OCI-LY7 (cell line): ENCODE results near the gene FIBP. TPM values are rescaled to one million over a fixed set of nuclear protein-coding genes. Genes with fewer than 3 reads are reported as not detected.

Experiments used
- BruUV-seq: library from RNA; stranded (reverse); fragments of 400-500 nt; replicated peaks from 2 replicates; lab custom pipeline; 2021; lab: Mats Ljungman, UMichigan
- CTCF ChIA-PET: fragments of 300-600 bp; sonication (Branson Sonifier 250); formaldehyde crosslinking; loops from one replicate; lab custom pipeline; 2022; ENCODE audit warnings: antibody characterized with exemption; ENCODE audit not compliant: unreplicated experiment; lab: Charles Lee
- POLR2A ChIA-PET: fragments of 300-600 bp; sonication (Branson Sonifier 250); formaldehyde crosslinking; loops from one replicate; lab custom pipeline; 2022; ENCODE audit warnings: antibody characterized with exemption; lab: Charles Lee
- DNase-seq: peaks from one replicate; pipeline ENCODE4 v3.0.0-alpha.2; 2015; ENCODE audit warnings: low spot score
- H2AFZ ChIP-seq: fragments of 200-600 bp; sonication (generic), shearing (Covaris generic); 2 replicates; pipeline ENCODE4 v1.6.1; 2014; ENCODE audit warnings: mild to moderate bottlenecking, antibody characterized with exemption, low read length, moderate library complexity
- H3K27ac ChIP-seq: fragments of 200-600 bp; sonication (generic); 2 replicates; pipeline ENCODE4 v1.5.1; 2014; ENCODE audit warnings: mixed run types, low read depth, mild to moderate bottlenecking, moderate library complexity, low read length, inconsistent platforms; ENCODE audit not compliant: poor library complexity, severe bottlenecking
- H3K36me3 ChIP-seq: fragments of 200-600 bp; sonication (generic); 2 replicates; pipeline ENCODE4 v1.6.1; 2014; ENCODE audit warnings: mild to moderate bottlenecking, antibody characterized with exemption, low read length, moderate library complexity, mixed read lengths; ENCODE audit not compliant: insufficient read depth
- H3K4me1 ChIP-seq: fragments of 200-600 bp; sonication (generic); 2 replicates; pipeline ENCODE4 v1.5.1; 2014; ENCODE audit warnings: mild to moderate bottlenecking, low read length; ENCODE audit not compliant: insufficient read depth, poor library complexity, severe bottlenecking
- H3K4me2 ChIP-seq: fragments of 200-600 bp; sonication (generic); 2 replicates; pipeline ENCODE4 v1.6.1; 2014; ENCODE audit warnings: mild to moderate bottlenecking, low read length
- H3K4me3 ChIP-seq: fragments of 200-600 bp; sonication (generic); 2 replicates; pipeline ENCODE4 v1.5.1; 2014; ENCODE audit warnings: mild to moderate bottlenecking, low read depth, low read length; ENCODE audit not compliant: poor library complexity, severe bottlenecking
- H3K79me2 ChIP-seq: fragments of 200-600 bp; sonication (generic); 2 replicates; pipeline ENCODE4 v1.6.1; 2016; ENCODE audit warnings: low read depth, mild to moderate bottlenecking, low read length, moderate library complexity, mixed read lengths; ENCODE audit not compliant: insufficient read depth
- H3K9me2 ChIP-seq: fragments of 200-600 bp; sonication (generic); 2 replicates; pipeline ENCODE4 v1.6.1; 2016; ENCODE audit warnings: mild to moderate bottlenecking, low read length, mixed read lengths; ENCODE audit not compliant: insufficient read depth
- H3K9me3 ChIP-seq: fragments of 200-600 bp; sonication (generic); 2 replicates; pipeline ENCODE4 v1.6.1; 2014; ENCODE audit warnings: mild to moderate bottlenecking, mixed run types, low read length, mixed read lengths
- H4K20me1 ChIP-seq: fragments of 200-600 bp; sonication (generic); 2 replicates; pipeline ENCODE4 v1.6.1; 2014; ENCODE audit warnings: mild to moderate bottlenecking, antibody characterized with exemption, low read length, moderate library complexity, mixed read lengths; ENCODE audit not compliant: insufficient read depth
- EZH2phosphoT487 ChIP-seq: fragments of 200-600 bp; sonication (generic); IDR thresholded peaks from 2 replicates; pipeline ENCODE4 v1.6.1; 2018; ENCODE audit warnings: low read depth, borderline replicate concordance, mild to moderate bottlenecking, mixed run types, antibody characterized with exemption, low read length, moderate library complexity, mixed read lengths
- intact Hi-C: fragments of 100-400 bp; cut with micrococcal nuclease; formaldehyde crosslinking; loops from one replicate; pipeline ENCODE4 v1.10.0; 2022; ENCODE audit not compliant: unreplicated experiment
- total RNA-seq, 2 experiments: library from RNA; depleted of rRNA in 1 of 2; stranded (reverse); fragments of >200 nt in 1 of 2; shearing (Covaris generic) in 1 of 2; gene quantifications; 2 replicates each; pipeline ENCODE4 v1.2.3, GENCODE V29; 2014 to 2022
- TF ChIP-seq, protein P1 (sequence below): fragments of 200-600 bp; sonication (generic); conservative IDR thresholded peaks from 2 replicates; pipeline ENCODE4 v1.5.1; 2014; ENCODE audit warnings: mild to moderate bottlenecking, antibody characterized with exemption, low read length, moderate library complexity, mixed read lengths

FIBP gene
- total RNA-seq, 2 experiments from 2014 or later: 97.3 to 184 TPM

DNA sequence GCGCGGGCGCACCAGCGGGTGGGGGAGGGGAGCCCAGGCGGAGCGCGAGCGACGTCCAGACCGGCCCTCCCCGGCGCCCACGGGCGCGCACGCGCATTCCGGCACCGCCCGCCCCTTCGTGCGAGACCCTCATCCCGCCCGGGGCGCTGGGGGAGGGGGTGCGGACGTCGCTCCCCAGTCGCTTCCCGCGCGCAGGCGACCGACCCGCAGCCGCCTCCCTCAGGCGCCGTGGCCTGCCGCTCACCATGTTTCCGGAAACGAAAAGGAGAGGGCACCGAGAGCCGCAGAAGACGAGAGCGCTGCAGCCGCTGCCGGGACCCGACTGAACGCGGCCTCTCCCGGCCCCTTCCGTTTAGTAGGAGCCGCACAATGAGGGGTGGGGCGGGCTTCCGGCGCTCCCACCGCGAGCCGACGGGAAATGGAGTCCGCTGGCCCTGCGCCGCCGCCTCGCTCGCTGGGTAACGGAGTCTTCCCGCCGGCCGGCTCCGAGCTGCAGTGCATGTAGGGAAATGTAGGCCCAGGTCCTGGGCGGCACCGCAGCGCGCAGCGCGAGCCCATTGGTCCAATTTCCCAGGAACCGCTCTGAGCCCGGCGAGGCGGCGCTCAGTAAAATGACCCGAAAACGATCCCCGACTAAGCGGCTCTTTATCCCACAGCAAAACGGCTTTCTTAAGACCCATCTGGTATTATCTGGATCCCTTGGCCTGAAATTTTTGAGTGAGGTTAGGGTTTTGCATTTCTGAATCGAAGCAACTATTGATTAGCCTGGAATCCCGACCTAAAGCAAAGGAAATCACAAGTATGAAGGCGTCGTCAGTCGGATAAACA lies 30.2 kb downstream of the FIBP start, which contains the start of gene CFL1:
Gene CFL1 (minus strand): TSS at position 328 of the 828 bp plus-strand sequence. CDS start 81 bp downstream, at position 247.
- Histone ChIP-seq H3K9me3 (no peaks in the 10 kb centered on the region), H2AFZ (peak within 1 kb of the TSS; percentile 73), H4K20me1 (peaks cover 20% of the 10 kb centered on the region), H3K27ac (peak within 1 kb of the TSS; percentile 93), H3K4me2 (peak within 1 kb of the TSS; percentile 94), H3K4me3 (peak within 1 kb of the TSS; percentile 99), H3K79me2 (peaks cover 50% of the 10 kb centered on the region), H3K36me3 (peaks cover 61% of the 10 kb centered on the region), H3K9me2 (no peaks in the 10 kb centered on the region), H3K4me1 (peaks cover 31% of the 10 kb centered on the region)
- intact Hi-C loops: loop anchor here (1.0 to 5.0 kb wide), 5 partner anchors 61 to 409 kb away; partner anchors contain the start of genes C11orf68, DRAP1, KAT5 and PCNX3
- ChIA-PET POLR2A (interaction anchor here (0.6 to 3.9 kb wide), 8 partner anchors 10 to 397 kb away, joined by 3 to 59 read pairs (median 4); partner anchors contain the start of genes CCDC85B and FIBP), CTCF (interaction anchor here (1.0 kb wide), 1 partner anchor 30 kb away, joined by 24 read pairs; the partner anchor contains the start of gene FIBP)
- no peak for TF ChIP-seq EZH2phosphoT487
- TF ChIP-seq, protein P1, sequence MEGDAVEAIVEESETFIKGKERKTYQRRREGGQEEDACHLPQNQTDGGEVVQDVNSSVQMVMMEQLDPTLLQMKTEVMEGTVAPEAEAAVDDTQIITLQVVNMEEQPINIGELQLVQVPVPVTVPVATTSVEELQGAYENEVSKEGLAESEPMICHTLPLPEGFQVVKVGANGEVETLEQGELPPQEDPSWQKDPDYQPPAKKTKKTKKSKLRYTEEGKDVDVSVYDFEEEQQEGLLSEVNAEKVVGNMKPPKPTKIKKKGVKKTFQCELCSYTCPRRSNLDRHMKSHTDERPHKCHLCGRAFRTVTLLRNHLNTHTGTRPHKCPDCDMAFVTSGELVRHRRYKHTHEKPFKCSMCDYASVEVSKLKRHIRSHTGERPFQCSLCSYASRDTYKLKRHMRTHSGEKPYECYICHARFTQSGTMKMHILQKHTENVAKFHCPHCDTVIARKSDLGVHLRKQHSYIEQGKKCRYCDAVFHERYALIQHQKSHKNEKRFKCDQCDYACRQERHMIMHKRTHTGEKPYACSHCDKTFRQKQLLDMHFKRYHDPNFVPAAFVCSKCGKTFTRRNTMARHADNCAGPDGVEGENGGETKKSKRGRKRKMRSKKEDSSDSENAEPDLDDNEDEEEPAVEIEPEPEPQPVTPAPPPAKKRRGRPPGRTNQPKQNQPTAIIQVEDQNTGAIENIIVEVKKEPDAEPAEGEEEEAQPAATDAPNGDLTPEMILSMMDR: no peak
- peak; percentile 98 for DNase-seq
- no TSS peak for BruUV-seq

DNA sequence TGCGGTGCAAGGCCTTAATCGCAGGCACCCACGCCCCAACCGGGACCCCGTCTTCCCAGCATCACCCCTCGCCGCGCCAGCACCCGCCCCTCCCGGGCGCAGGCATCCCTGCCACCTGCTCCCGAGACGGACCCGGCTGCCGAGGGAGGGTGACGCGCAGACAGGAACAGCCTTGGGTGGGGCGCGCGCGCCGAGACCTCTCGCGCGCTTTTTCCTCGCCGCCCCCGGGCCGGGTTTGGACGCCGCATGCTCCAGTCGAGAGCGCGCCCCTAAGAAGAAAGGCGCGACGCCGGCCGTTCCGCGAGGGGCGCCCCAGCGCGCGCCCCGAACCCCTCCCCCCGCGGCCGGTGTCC lies 30.8 kb downstream of the FIBP start:
- H3K4me3 ChIP-seq: peak overlapping the region; percentile 99
- peak overlapping the region; percentile 94 for H3K4me2 ChIP-seq
- peaks cover 50% of the 10 kb centered on the region for H3K79me2 ChIP-seq
- peak overlapping the region; percentile 93 for H3K27ac ChIP-seq
- peaks cover 20% of the 10 kb centered on the region for H4K20me1 ChIP-seq
- peaks cover 61% of the 10 kb centered on the region for H3K36me3 ChIP-seq
- no peaks in the 10 kb centered on the region for H3K9me2 ChIP-seq
- ChIA-PET CTCF (interaction anchor here (1.0 kb wide), 1 partner anchor 30 kb away, joined by 24 read pairs; the partner anchor contains the start of gene FIBP), POLR2A (interaction anchor here (0.6 to 3.9 kb wide), 2 partner anchors 31 to 129 kb away, joined by 4 to 59 read pairs; partner anchors contain the start of genes CCDC85B and FIBP)
- H2AFZ ChIP-seq: no peak overlapping the region
- H3K9me3 ChIP-seq: no peaks in the 10 kb centered on the region
- H3K4me1 ChIP-seq: peaks cover 31% of the 10 kb centered on the region
- intact Hi-C loops: loop anchor here (5.0 kb wide), 1 partner anchor 410 kb away; the partner anchor contains the start of gene RAB1B
- BruUV-seq: no TSS peak
- DNase-seq: peak; percentile 64
- TF ChIP-seq, protein P1: no peak
- TF ChIP-seq EZH2phosphoT487: no peak
